HepG2 (cell line): ENCODE data around the gene LZTS2. TPM values are rescaled to one million over a fixed set of nuclear protein-coding genes. Genes with fewer than 3 reads are reported as not detected.

Experiments used
- ATAC-seq: fragments of 200-7000 bp; cut with Tn5 transposase; 3 replicates; pipeline ENCODE4 v1.9.1; 2020; ENCODE audit warnings: mild to moderate bottlenecking, moderate library complexity
- BruUV-seq: library from RNA; stranded (reverse); fragments of 400-500 nt; replicated peaks from 2 replicates; lab custom pipeline; 2021; lab: Mats Ljungman, UMichigan
- CTCF ChIA-PET: fragments of 300-600 bp; formaldehyde crosslinking; extraction: SDS; loops from one replicate; lab custom pipeline; 2021; ENCODE audit warnings: low total read pairs, inconsistent platforms, low intra/inter-chr PET ratio; lab: Yijun Ruan, JAX
- POLR2A ChIA-PET: fragments of 350-600 bp; sonication (Branson Sonifier 250); formaldehyde crosslinking; loops from one replicate; lab custom pipeline; 2020; ENCODE audit warnings: antibody characterized with exemption, inconsistent platforms; lab: Yijun Ruan, JAX
- DNase-seq: peaks from one replicate; pipeline ENCODE4 v3.0.0-alpha.2; 2015; ENCODE audit warnings: low spot score
- FAIRE-seq: peaks from 3 replicates; lab custom pipeline; 2011; peaks lifted over from hg19 to GRCh38; lab: Jason Lieb, UNC
- H2AFZ ChIP-seq: one replicate; pipeline ENCODE4 v1.6.1; 2011; ENCODE audit warnings: low read length, inconsistent platforms
- H3K27ac ChIP-seq: fragments of 300-600 bp; 3 replicates; pipeline ENCODE4 v1.8.0; 2011; ENCODE audit warnings: mixed run types, mild to moderate bottlenecking, mixed read lengths, low read length, inconsistent platforms; ENCODE audit not compliant: insufficient read depth; ENCODE audit errors: extremely low read length
- H3K27me3 ChIP-seq, 2 experiments: fragments of 200-600 bp in 1 of 2; 2 replicates in 1 of 2; 3 replicates in 1 of 2; pipeline versions ENCODE4 v1.6.0 to v1.8.0; 2011; ENCODE audit warnings: low read length in 2 of 2, mild to moderate bottlenecking in 2 of 2, moderate library complexity in 2 of 2, inconsistent platforms in 1 of 2; ENCODE audit not compliant: insufficient read depth in 2 of 2, control insufficient read depth in 1 of 2
- H3K36me3 ChIP-seq, 2 experiments: fragments of 200-600 bp in 1 of 2; replicated peaks in 1 of 2; 2 replicates in 1 of 2; 3 replicates in 1 of 2; pipeline versions ENCODE4 v1.5.1 to v1.8.0; 2011; ENCODE audit warnings: low read length in 2 of 2, inconsistent platforms in 1 of 2; ENCODE audit not compliant: insufficient read depth in 2 of 2, control insufficient read depth in 1 of 2
- H3K4me1 ChIP-seq: 2 replicates; pipeline ENCODE4 v1.5.1; 2012; ENCODE audit warnings: low read length, inconsistent platforms; ENCODE audit not compliant: insufficient read depth
- H3K4me2 ChIP-seq: 2 replicates; pipeline ENCODE4 v1.6.0; 2011; ENCODE audit warnings: low read depth, low read length, inconsistent platforms
- H3K4me3 ChIP-seq, 3 experiments: fragments of 200-600 bp in 1 of 3; sonication (generic), shearing (Covaris generic) in 1 of 3; replicated peaks in 1 of 3; 2 replicates each; pipeline ENCODE4 v1.5.1; 2011 to 2016; ENCODE audit warnings: low read length in 3 of 3, inconsistent platforms in 2 of 3, low read depth in 2 of 3, mild to moderate bottlenecking in 2 of 3, control low read depth in 1 of 3, mixed read lengths in 1 of 3; ENCODE audit not compliant: insufficient read depth in 1 of 3
- H3K79me2 ChIP-seq: one replicate; pipeline ENCODE4 v1.6.1; 2011; ENCODE audit warnings: low read length, inconsistent platforms; ENCODE audit not compliant: insufficient read depth
- H3K9ac ChIP-seq: 2 replicates; pipeline ENCODE4 v1.6.0; 2011; ENCODE audit warnings: mild to moderate bottlenecking, low read depth, low read length, inconsistent platforms; ENCODE audit not compliant: insufficient read depth
- H3K9me3 ChIP-seq: 2 replicates; pipeline ENCODE4 v1.5.1; 2012; ENCODE audit warnings: mild to moderate bottlenecking, low read length
- H4K20me1 ChIP-seq: 2 replicates; pipeline ENCODE4 v1.6.0; 2011; ENCODE audit warnings: inconsistent platforms, mild to moderate bottlenecking, low read length, moderate library complexity; ENCODE audit not compliant: insufficient read depth
- AGO2 ChIP-seq: fragments of 200-400 bp; formaldehyde crosslinking; optimal IDR thresholded peaks from 2 replicates; pipeline ENCODE3; 2017; ENCODE audit warnings: mild to moderate bottlenecking, low read depth, low read length, moderate library complexity
- AKAP8 ChIP-seq: sonication (generic); formaldehyde crosslinking; IDR thresholded peaks from 2 replicates; pipeline ENCODE4 v1.5.1; 2020; ENCODE audit warnings: mild to moderate bottlenecking, missing genetic modification reagents
- HIVEP1 ChIP-seq: sonication (generic); formaldehyde crosslinking; IDR thresholded peaks from 2 replicates; pipeline ENCODE4 v1.4.0; 2020; ENCODE audit warnings: mild to moderate bottlenecking, missing genetic modification reagents
- HNRNPL ChIP-seq: fragments of 200-400 bp; formaldehyde crosslinking; IDR thresholded peaks from 2 replicates; pipeline ENCODE4 v1.6.1; 2017; ENCODE audit warnings: mild to moderate bottlenecking, low read depth, low read length
- RBFOX2 ChIP-seq: fragments of 200-400 bp; formaldehyde crosslinking; IDR thresholded peaks from 2 replicates; pipeline ENCODE4 v1.6.1; 2017; ENCODE audit warnings: low read depth, mild to moderate bottlenecking, low read length
- WGBS: methylation state at CpG from one replicate; pipeline ENCODE4 v1.1.6; 2017; ENCODE audit warnings: low lambda C conversion rate; 5-methylcytosine and 5-hydroxymethylcytosine counted together
- in situ Hi-C: cut with HindIII; loops from 2 replicates; pipeline ENCODE4 v1.10.0; 2017; ENCODE audit warnings: low pct_unique_long_range_greater_than_20kb; ENCODE audit not compliant: extremely low pct_ligation_motif_present
- intact Hi-C: fragments of 100-400 bp; cut with micrococcal nuclease; formaldehyde crosslinking; loops from one replicate; pipeline ENCODE4 v1.10.0; 2022; ENCODE audit not compliant: unreplicated experiment
- polyA plus RNA-seq, 8 experiments: library from polyadenylated mRNA; depleted of rRNA in 3 of 8; stranded (reverse) in 7 of 8; unstranded in 1 of 8; fragments of >200 nt; fragmentation: Illumina TruSeq in 4 of 8; extraction: Trizol in 4 of 8; gene quantifications; 2 replicates each; pipeline versions ENCODE4 v1.2.1 to v1.2.3, GENCODE V29; 2011 to 2016; ENCODE audit warnings: low read depth in 4 of 8, missing spikeins in 1 of 8, mixed read lengths in 1 of 8; ENCODE audit not compliant: insufficient read depth in 1 of 8
- total RNA-seq, 5 experiments: library from RNA; depleted of rRNA; stranded (reverse); fragments of >200 nt; fragmentation: Illumina TruSeq; extraction: Trizol; gene quantifications; 2 replicates each; pipeline ENCODE4 v1.2.3, GENCODE V29; 2016; ENCODE audit warnings: low read depth in 1 of 5
- TF ChIP-seq, protein P1 (sequence below): sonication (generic); formaldehyde crosslinking; IDR thresholded peaks from 2 replicates; pipeline ENCODE4 v1.5.1; 2020; ENCODE audit warnings: missing genetic modification reagents, mild to moderate bottlenecking, borderline replicate concordance
- TF ChIP-seq, protein P2 (sequence below): IDR thresholded peaks from 2 replicates; pipeline ENCODE4 v1.6.1; 2016

Gene LZTS2
- total and polyA plus RNA-seq, 2 of the 13 experiments (the other 11 are each of a cell fraction or from before 2014, with no cell fraction given): 43.6 to 65.6 TPM

DNA sequence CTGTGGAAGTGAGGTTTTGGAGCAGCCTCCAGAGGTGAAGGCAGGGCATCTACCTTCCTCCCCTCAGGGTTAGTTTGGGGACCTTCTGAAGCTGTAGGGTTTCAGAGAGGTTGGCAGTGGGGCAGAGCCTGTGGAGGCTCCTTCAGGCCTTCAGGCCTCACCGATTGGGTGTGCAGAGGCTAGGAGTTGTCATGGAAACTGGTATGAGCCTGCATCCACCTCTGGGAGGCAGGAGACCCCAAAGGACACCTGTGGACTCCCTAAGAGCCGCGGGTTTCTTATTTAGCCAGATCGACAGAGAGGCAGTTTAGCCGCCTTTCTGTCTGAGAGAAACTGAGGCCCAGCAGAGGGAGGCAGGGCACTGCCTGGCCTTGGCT, 2.0 kb downstream of the LZTS2 start:
- no peak overlapping the region for H2AFZ ChIP-seq
- H4K20me1 ChIP-seq: no peaks in the 10 kb centered on the region; the same call in 1 of the 2 replicates
- POLR2A ChIA-PET: interaction anchor here (1.6 to 23.0 kb wide), 3 partner anchors 8 to 32 kb away, joined by 5 to 277 read pairs (median 124); partner anchors contain the start of gene SEMA4G
- no peaks in the 10 kb centered on the region; a peak in 1 of 5 replicates for H3K27me3 ChIP-seq
- H3K27ac ChIP-seq: peak overlapping the region; percentile 81
- intact Hi-C loops (no loop called here), in situ Hi-C loops (no loop called here)
- TF ChIP-seq, protein P1, sequence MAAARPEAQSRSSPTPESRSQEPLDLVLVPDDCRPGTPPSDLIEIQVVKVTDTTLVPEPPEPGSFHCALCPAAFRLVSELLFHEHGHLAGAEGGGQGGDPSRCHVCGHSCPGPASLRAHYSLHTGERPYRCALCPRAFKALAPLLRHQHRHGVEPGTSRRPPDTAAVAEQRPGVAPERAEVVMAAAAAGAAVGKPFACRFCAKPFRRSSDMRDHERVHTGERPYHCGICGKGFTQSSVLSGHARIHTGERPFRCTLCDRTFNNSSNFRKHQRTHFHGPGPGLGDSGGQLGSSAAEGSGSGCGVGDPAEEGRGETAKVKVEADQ (CRISPR knock-in tag): 0 out of 2 replicates have a peak, but pooled peaks have one; percentile 13
- peak; percentile 1 for TF ChIP-seq AGO2
- TF ChIP-seq, protein P2, sequence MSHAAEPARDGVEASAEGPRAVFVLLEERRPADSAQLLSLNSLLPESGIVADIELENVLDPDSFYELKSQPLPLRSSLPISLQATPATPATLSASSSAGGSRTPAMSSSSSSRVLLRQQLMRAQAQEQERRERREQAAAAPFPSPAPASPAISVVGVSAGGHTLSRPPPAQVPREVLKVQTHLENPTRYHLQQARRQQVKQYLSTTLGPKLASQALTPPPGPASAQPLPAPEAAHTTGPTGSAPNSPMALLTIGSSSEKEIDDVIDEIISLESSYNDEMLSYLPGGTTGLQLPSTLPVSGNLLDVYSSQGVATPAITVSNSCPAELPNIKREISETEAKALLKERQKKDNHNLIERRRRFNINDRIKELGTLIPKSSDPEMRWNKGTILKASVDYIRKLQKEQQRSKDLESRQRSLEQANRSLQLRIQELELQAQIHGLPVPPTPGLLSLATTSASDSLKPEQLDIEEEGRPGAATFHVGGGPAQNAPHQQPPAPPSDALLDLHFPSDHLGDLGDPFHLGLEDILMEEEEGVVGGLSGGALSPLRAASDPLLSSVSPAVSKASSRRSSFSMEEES: no peak
- H3K4me1 ChIP-seq: peaks cover 25% of the 10 kb centered on the region
- H3K79me2 ChIP-seq: peaks cover 32% of the 10 kb centered on the region
- H3K36me3 ChIP-seq: peaks cover 17 to 37% of the 10 kb centered on the region in 2 experiments; a peak in 4 of 5 replicates
- peak overlapping the region; percentile 95 for H3K9ac ChIP-seq
- no peak for ATAC-seq
- CTCF ChIA-PET: no interaction called here
- H3K4me2 ChIP-seq: peak overlapping the region; percentile 90
- H3K4me3 ChIP-seq: 0 out of 6 replicates have a peak overlapping the region, but pooled peaks of 1 of the 3 experiments have one; percentile 99
- no peaks in the 10 kb centered on the region for H3K9me3 ChIP-seq
- DNase-seq: no peak
- no peak for FAIRE-seq
- no TSS peak for BruUV-seq
- 86% methylated on average over 1 of the region's 5 CpGs for WGBS

- WGBS: no CpG with 5 or more reads among the region's 11 CpGs
- CTCF ChIA-PET: no interaction called here
- FAIRE-seq: no peak
Observed at GRCh38 chr10:101002456-101002855, 2.8 kb downstream of the LZTS2 start.

More at GRCh38 chr10:101002456-101002855, 2.8 kb downstream of the LZTS2 start:
- in situ Hi-C loops: no loop called here
- no peak overlapping the region for H3K9ac ChIP-seq
- H3K4me2 ChIP-seq: no peak overlapping the region
- no peaks in the 10 kb centered on the region for H3K9me3 ChIP-seq
- H3K36me3 ChIP-seq: peaks cover 17 to 42% of the 10 kb centered on the region in 2 experiments; a peak in 4 of 5 replicates
- H3K4me1 ChIP-seq: peaks cover 31% of the 10 kb centered on the region
- ATAC-seq (no peak), DNase-seq (no peak)
- BruUV-seq: no TSS peak
- no peak overlapping the region for H2AFZ ChIP-seq
- H3K27ac ChIP-seq: no peak overlapping the region
- H3K79me2 ChIP-seq: peaks cover 32% of the 10 kb centered on the region
- peak; percentile 51 for TF ChIP-seq RBFOX2
- peak; percentile 77 for TF ChIP-seq HNRNPL
- TF ChIP-seq AKAP8: peak; percentile 74; the same call in 1 of the 2 replicates
- TF ChIP-seq AGO2: peak; percentile 87
- no peak for TF ChIP-seq HIVEP1 (CRISPR knock-in tag)
- POLR2A ChIA-PET: interaction anchor here (8.8 to 23.0 kb wide), 2 partner anchors 7 to 33 kb away, joined by 124 to 277 read pairs; partner anchors contain the start of gene SEMA4G
- intact Hi-C loops: no loop called here
- no peaks in the 10 kb centered on the region; the same call in 1 of the 2 replicates for H4K20me1 ChIP-seq
- no peaks in the 10 kb centered on the region; a peak in 1 of 5 replicates for H3K27me3 ChIP-seq
- no peak overlapping the region for H3K4me3 ChIP-seq
